Endometrial microvascular endothelial cells (primary cell): ENCODE results near the gene RTCB. TPM values are rescaled to one million over a fixed set of nuclear protein-coding genes. Genes with fewer than 3 reads are reported as not detected.
"Not testable (repeated sequence)": the region's sequence is repeated elsewhere in the genome, so short reads cannot be mapped to it uniquely, and the experiment has no call there.

ENCODE experiments used
- in situ Hi-C: cut with HindIII; loops from 2 replicates; pipeline ENCODE4 v1.10.0; 2017; ENCODE audit warnings: low sequenced_read_pairs, low pct_unique_long_range_greater_than_20kb; ENCODE audit errors: inconsistent ontology term
- total RNA-seq: library from RNA; depleted of rRNA; stranded (reverse); fragments of >200 nt; gene quantifications from one replicate; pipeline ENCODE4 v1.2.3, GENCODE V29; 2015; ENCODE audit errors: inconsistent ontology term

The RTCB gene
- total RNA-seq, 1 donor from 2014 or later = 171 TPM

DNA sequence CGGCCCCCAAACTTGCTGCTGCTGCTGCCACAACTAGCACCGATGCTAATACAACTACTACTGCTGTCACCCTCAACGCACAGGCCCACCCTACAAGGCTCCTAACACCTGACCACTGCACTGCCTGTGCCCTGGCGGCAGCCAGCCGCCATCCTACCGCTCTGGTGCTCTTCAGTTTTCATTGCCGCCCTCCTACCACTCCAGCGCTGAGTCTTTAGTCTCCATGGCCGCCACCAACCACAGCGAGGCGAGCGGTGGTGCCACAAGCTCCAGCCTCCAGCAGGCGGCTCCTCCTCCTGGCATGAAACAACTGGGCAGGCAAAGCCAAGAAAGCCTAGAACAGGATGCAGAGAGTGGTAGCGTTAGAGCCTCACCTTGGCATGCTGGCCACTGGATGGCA is 59.4 kb downstream of the RTCB start:
- in situ Hi-C loops = no loop called here

DNA sequence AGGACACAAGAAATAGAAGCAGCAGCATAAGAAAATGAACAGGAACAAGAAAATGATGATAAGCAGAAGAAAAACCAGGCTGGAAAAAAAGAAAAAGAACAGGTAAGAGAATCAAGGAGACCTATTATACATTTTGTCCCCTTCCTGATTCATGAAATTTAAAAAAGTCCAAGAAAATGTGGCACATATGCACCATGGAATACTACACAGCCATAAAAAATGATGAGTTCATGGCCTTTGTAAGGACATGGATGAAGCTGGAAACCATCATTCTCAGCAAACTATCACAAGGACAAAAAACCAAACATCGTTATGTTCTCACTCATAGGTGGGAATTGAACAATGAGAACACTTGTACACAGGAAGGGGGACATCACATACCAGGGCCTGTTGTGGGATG is 60.2 kb downstream of the RTCB start:
- in situ Hi-C loops = not testable (repeated sequence)

- in situ Hi-C loops = no loop called here
Measured at GRCh38 chr22:32348031-32348611, 63.9 kb downstream of the RTCB start.

DNA sequence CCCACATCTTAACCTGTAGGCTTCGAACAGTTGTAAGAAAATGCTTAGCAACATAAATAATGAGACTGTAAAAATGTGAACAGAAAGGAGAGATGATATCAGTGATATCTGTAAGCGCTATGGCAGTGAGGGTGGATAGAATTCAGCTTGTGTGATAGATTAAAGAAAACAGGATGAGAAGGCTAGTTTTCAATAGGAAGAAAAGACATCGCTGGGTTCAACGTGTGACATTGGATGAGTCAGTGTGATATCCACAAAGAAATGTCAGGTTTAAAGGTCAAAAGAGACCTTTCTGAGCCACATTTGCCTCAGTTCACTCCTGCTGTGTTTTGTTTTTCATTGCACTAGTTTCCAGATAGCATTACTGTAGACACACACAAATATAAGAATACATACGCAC is 68.1 kb downstream of the RTCB start:
- in situ Hi-C loops = no loop called here

GRCh38 chr22:32342977-32343376 is 69.1 kb downstream of the RTCB start:
- in situ Hi-C loops = no loop called here

DNA sequence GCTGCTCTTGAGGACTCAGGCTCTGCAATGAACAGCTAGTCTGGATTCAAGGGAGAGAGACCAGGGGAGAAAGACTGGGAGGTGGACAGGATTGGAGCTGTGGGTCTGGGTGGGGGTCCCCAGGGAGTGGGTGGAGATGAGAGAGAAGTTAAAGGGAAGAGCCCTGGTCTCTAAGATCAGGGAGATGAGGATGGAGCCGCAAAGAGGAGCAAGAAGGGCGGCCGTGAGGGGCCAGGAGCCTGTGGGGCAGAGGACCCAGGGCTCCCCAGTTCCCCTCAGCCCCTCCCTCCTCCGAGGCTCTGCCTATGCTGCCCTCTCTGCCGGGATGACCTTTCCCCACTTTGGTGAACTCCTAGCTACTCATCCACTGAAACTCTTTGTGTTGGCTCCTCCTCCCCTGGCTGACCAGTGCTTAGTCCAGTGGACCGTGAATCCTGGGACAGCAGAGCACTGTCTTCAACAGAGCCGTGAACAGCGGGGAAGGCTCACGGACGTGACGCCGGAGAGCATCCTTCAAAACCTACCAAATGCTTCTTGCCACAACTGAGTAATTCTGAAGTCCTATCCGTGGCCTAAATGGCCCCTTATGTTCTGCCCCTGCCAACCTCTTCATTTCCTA is 70.8 kb downstream of the RTCB start:
- in situ Hi-C loops = no loop called here

GRCh38 chr22:32340411-32340810 is 71.6 kb downstream of the RTCB start:
- in situ Hi-C loops = no loop called here

DNA sequence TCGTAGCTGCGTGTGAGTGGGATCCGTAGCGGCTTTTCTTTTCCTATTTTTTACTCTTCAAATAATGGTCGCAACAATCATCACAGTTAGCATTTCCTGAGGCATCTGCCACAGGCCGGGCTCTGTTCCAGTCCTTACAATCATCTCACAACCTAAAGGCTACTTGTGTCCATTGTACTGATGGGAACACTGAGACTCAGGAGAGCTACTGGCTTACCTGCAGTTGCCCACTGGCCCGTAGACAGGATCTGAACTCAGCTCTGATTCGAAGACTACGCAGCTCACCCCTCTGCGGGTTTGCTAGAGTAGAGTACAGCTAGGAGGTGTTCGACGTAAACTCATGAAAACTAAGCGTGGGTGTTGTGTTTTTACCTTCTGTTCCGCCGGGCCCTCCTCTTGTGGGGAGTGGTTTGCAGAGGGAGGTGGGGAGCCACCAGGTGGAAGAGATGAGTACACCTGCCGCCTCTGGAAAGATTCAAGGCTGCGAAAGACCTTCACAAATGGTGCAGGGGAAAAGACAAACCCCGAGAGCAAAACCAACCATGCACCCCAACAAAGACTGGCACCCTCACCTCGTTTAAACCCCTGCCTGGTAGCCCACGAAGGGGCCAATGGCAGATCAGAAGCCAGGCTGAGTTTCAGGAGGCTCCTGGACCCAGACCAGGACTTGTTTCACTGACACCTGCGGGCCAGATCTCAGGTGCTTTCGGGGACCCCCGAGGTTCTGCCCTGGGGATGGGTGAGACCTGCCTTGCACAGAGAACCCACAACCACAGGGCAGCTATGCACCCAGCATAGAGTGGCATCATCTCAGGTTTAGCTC is 72.6 kb downstream of the RTCB start:
- in situ Hi-C loops = no loop called here

GRCh38 chr22:32338757-32339156 is 73.3 kb downstream of the RTCB start:
- in situ Hi-C loops = no loop called here

Other genes with a start within 250 kb of the RTCB start
- not detected for gene RFPL2, start 207.2 kb downstream of the RTCB start, total RNA-seq
- under 0.01 TPM for gene SLC5A4, start 156.9 kb downstream of the RTCB start, total RNA-seq
- gene RFPL3, start 54.4 kb downstream of the RTCB start, total RNA-seq = not detected
- gene BPIFC, start 52.2 kb upstream of the RTCB start, total RNA-seq = not detected
- 102 TPM for gene FBXO7, start 62.6 kb upstream of the RTCB start, total RNA-seq